ENCODE results near the gene RPH3AL.

GRCh38 chr17:302300-302698, 50.3 kb downstream of the RPH3AL start:
- TF ChIP-seq CTCF (IDR thresholded peaks at IDR 0.05 in 4 of 5, conservative IDR thresholded peaks at IDR 0.05 in 1 of 5) (no peak), POLR2A (IDR thresholded peaks at IDR 0.05) (no peak)

Data from gastrocnemius medialis (tissue), 4 donors.